ENCODE results near the gene LRPAP1.

The LRPAP1 gene

GRCh38 chr4:3500111-3500510 lies 32.1 kb downstream of the LRPAP1 start (continued):
- TF ChIP-seq BCL6B (tag by site-specific recombination; IDR thresholded peaks at IDR 0.05) (no peak), ZBTB48 (tag by site-specific recombination; IDR thresholded peaks at IDR 0.05) (no peak), ZNF521 (tag by site-specific recombination; IDR thresholded peaks at IDR 0.05) (no peak), ZNF354C (tag by site-specific recombination; IDR thresholded peaks at IDR 0.05; ENCODE audit: borderline replicate concordance, low read depth) (no peak)

- ChIA-PET CTCF (interaction anchor here (1.1 kb wide), 1 partner anchor 19 kb away, joined by 5 read pairs; no protein-coding TSS in a partner anchor), POLR2A (interaction anchor here (0.6 kb wide), 1 partner anchor 38 kb away, joined by 3 read pairs; no protein-coding TSS in a partner anchor)
- Histone ChIP-seq H3K4me1 (ENCODE audit: control insufficient read depth, insufficient read depth, low read length) (no peaks in the 10 kb centered on the region), H3K36me3 (ENCODE audit: control insufficient read depth in 2 of 2, insufficient read depth in 1 of 2, low read length in 2 of 2) (peaks cover 0 to 20% of the 10 kb centered on the region in 2 experiments; a peak in 1 of 3 replicates), H3K9me3 (ENCODE audit: control insufficient read depth, insufficient read depth, low read depth, low read length) (no peaks in the 10 kb centered on the region), H3K4me3 (ENCODE audit: low read depth, low read length) (no peak overlapping the region), H3K27ac (ENCODE audit: extremely low read depth, low read depth, low read length) (no peak overlapping the region)
- TF ChIP-seq ZBTB10 (tag by site-specific recombination; IDR thresholded peaks at IDR 0.05) (peak; percentile 29; the same call in 1 of the 2 replicates), GLIS2 (tag by site-specific recombination; IDR thresholded peaks at IDR 0.05) (peak; percentile 39; the same call in 1 of the 2 replicates), ZNF146 (tag by site-specific recombination; IDR thresholded peaks at IDR 0.05) (no peak), ZNF341 (tag by site-specific recombination; IDR thresholded peaks at IDR 0.05; ENCODE audit: low read depth) (peak; percentile 55), PATZ1 (tag by site-specific recombination; IDR thresholded peaks at IDR 0.05) (0 out of 2 replicates have a peak, but pooled peaks have one; percentile 33)
Measured at GRCh38 chr4:3499710-3500109, 32.5 kb downstream of the LRPAP1 start.

GRCh38 chr4:3498901-3499510 lies 33.2 kb downstream of the LRPAP1 start:
- Histone ChIP-seq H3K9me3 (ENCODE audit: control insufficient read depth, insufficient read depth, low read depth, low read length) (no peaks in the 10 kb centered on the region), H3K36me3 (ENCODE audit: control insufficient read depth in 2 of 2, insufficient read depth in 1 of 2, low read length in 2 of 2) (peaks cover 0 to 18% of the 10 kb centered on the region in 2 experiments; a peak in 1 of 3 replicates), H3K27ac (ENCODE audit: extremely low read depth, low read depth, low read length) (no peak overlapping the region), H3K4me1 (ENCODE audit: control insufficient read depth, insufficient read depth, low read length) (no peaks in the 10 kb centered on the region), H3K4me3 (ENCODE audit: low read depth, low read length) (no peak overlapping the region)
- TF ChIP-seq ZNF311 (tag by site-specific recombination; IDR thresholded peaks at IDR 0.05; ENCODE audit: borderline replicate concordance) (no peak), WT1 (tag by site-specific recombination; IDR thresholded peaks at IDR 0.05) (no peak), GLIS1 (tag by site-specific recombination; IDR thresholded peaks at IDR 0.05) (peak; percentile 14; the same call in 1 of the 2 replicates)
- ChIA-PET POLR2A (interaction anchor here (0.6 kb wide), 1 partner anchor 37 kb away, joined by 3 read pairs; no protein-coding TSS in a partner anchor), CTCF (no interaction called here)

- Histone ChIP-seq H3K27ac (ENCODE audit: extremely low read depth, low read depth, low read length) (no peak overlapping the region), H3K4me3 (ENCODE audit: low read depth, low read length) (no peak overlapping the region), H3K4me1 (ENCODE audit: control insufficient read depth, insufficient read depth, low read length) (no peaks in the 10 kb centered on the region), H3K9me3 (ENCODE audit: control insufficient read depth, insufficient read depth, low read depth, low read length) (no peaks in the 10 kb centered on the region), H3K36me3 (ENCODE audit: control insufficient read depth in 2 of 2, insufficient read depth in 1 of 2, low read length in 2 of 2) (peaks cover 0 to 12% of the 10 kb centered on the region in 2 experiments; a peak in 1 of 3 replicates)
- 0 out of 2 replicates have a peak, but pooled peaks have one; percentile 20 for TF ChIP-seq PATZ1 (tag by site-specific recombination; IDR thresholded peaks at IDR 0.05)
- no peak for TF ChIP-seq INSM2 (tag by site-specific recombination; IDR thresholded peaks at IDR 0.05)
- ChIA-PET POLR2A (no interaction called here), CTCF (no interaction called here)
Measured at GRCh38 chr4:3498407-3498806, 33.8 kb downstream of the LRPAP1 start.

Data from HEK293 (cell line).